Dermis microvascular lymphatic vessel endothelial cell (primary cell): ENCODE measurements around the gene DIDO1. TPM values are rescaled to one million over a fixed set of nuclear protein-coding genes. Genes with fewer than 3 reads are reported as not detected.

ENCODE experiments used
- DNase-seq, 2 donors: peaks; one replicate each; pipeline versions ENCODE4 v3.0.0 to v3.0.0-alpha.2; 2010; ENCODE audit warnings: low read depth in 2 of 2
- total RNA-seq: library from RNA; depleted of rRNA; stranded (reverse); fragments of >200 nt; gene quantifications from 2 replicates; pipeline ENCODE4 v1.2.1, GENCODE V29; 2014

DIDO1 gene
- total RNA-seq, 1 donor from 2014 or later, result 20.4 TPM

DNA sequence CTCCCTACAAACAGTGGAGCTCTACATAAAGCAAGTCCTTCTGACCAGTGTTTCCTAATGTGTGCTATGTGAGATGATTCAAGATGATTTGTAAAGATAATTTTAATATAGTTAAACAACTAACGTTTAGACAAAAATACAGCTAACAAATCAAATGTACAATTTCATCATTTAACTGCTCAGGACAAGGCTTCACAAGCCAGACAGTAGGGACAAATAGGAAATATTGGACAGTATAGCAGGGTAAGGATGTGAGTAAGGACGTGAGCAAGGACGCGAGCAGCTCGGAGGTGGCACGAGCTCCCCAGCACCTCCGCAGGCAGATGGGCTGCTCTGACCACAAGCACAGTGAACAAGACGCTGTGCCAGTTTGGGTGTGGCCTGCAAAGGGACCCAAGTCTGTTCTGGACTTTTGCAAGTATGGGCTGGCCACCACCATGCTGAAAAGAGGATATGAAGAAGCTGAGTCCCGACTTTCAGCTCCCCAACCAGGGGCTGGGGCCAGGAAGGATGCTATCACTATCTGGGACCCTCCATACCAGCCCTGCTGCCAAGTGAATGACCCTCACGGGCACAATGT, 14.5 kb downstream of the DIDO1 start:
- DNase-seq, result no peak

DNA sequence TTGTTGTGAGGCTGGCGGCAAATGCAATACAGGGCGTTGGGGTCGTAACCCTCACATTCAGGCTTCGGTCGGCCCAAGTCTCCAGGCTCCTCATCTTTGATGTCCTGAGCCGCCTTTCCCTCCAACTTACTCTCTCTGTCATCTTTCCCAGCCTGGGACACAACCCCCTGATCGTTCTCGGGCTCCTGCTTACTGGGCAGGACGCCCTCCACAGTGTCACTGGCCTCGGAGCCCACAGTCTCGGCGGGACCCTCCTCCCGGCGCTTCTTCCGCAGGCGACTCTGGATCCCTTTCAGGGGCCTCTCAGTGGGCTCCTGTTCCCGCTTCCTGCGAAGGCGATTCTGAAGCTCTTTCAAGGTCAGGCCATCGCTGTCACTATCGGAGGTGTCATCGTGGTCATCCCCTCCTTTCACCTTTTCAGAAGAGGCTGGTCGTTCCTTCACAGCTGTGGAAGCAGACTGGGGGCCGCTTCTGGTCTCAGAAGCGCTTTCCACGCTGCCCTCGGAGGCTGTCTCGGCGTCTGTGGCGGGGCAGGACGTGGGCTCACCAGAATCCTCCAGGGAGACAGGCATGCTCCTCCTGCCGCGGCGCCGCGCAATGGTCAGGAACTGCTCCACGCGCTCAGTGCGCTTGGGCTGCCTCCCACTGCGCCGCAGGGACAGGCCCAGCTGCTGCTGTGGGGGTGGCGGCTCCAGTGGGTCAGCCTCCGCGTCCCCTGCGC, 15.4 kb downstream of the DIDO1 start:
- no peak for DNase-seq

DNA sequence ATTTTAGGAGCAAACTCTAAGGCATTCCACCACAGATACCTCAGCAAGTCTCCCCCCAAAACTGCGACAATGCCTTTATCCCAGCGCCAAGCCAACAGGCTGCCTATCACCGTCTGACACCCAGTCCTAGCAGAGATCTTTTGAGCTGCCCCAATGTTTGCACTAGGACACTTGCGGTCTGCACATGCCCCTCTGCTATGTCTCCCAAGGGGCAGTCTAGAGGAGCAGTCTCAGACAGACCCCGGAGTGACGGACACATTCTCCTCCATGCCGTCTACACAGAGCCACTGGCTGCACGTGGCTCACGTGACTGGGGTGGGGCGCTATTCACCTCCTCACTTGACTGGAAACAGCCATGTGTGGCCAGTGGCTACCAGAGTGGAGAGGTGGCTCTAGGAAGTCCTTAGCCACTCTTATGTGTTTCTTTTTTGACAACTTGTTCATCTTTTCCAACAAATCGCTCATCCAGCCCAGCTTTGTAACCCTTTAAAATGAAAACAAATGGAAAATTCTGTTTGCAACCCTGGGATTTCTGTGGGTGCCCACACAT, 16.0 kb downstream of the DIDO1 start:
- no peak for DNase-seq

DNA sequence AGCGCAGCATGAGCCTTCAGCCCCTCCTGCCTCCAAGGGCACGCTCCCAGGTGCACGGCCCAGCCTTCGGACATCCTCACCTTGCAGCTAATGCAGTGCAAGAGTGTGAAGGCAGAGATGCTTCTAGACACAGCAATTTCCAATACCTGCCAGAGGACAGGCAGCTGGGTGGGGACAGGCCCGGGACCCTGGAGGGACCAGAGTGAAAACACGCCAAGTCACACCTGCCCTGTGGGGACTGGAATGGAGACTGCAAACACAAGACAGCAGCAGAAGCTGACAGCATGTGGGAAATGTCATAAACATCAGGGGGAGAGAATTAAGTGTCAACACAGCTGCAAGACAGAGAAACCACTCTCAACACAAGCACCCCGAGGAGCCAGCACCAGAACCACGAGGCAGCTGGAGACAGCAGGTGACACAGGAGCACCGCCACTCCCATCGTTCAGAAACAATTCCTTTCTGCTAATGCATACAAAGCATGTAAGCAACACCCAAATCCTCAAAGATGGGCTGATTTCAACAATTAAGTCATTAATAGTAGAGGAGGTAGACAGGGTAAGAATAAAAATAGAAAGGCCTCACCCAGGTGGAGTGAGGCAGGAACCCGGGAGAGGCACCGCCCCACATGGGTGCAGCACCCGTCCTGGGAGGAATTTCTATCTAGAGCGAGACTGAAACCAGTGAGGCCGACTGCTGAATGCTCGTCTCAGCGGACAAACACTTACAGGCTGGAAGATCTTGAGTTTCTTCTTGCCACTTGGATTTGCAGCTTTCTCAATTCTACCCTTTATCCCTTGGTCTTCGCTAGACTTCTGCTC, 17.1 kb downstream of the DIDO1 start:
- DNase-seq, result no peak

DNA sequence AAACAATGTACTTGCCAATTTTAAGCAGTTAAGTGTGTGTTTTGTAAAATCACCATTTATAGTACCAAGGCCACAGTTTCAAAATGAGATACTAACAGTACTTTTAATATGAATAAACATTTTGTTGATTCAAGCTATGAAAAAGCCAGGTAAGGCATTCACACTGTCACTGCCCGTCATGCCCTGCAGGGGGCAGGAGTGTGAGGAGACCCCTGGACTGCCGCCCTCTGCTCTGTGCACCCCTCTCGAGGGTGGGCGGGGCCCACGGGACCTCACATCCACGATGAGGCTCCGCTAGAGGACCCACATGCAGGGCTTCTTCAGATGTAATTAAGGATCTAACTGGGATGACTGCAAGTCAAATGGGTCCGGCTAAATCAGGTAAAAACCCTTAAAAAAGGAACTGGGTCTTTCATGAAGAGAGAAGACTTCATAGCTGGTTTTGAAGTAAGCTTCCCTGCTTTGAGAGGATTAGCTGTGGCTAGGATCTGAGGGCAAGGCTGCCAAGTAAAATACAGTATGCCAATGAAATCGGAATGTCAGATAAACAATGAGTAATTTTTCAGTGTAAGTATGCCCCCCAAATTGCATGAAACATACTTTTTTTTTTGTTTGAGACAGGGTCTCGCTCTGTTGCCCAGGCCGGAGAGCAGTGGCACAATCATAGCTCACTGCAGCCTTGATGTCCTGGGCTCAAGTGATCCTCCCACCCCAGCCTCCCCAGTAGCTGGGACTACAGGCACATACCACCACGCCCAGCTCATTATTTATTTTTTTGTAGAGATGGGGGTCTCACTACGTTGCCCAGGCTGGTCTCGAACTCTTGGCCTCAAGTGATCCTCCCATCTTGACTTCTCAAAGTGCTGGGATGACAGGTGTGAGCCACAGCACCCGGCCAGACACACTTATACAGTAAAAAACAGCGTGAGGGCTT, 18.7 kb downstream of the DIDO1 start:
- DNase-seq, result peak in 1 of 2 donors; percentile 28

DNA sequence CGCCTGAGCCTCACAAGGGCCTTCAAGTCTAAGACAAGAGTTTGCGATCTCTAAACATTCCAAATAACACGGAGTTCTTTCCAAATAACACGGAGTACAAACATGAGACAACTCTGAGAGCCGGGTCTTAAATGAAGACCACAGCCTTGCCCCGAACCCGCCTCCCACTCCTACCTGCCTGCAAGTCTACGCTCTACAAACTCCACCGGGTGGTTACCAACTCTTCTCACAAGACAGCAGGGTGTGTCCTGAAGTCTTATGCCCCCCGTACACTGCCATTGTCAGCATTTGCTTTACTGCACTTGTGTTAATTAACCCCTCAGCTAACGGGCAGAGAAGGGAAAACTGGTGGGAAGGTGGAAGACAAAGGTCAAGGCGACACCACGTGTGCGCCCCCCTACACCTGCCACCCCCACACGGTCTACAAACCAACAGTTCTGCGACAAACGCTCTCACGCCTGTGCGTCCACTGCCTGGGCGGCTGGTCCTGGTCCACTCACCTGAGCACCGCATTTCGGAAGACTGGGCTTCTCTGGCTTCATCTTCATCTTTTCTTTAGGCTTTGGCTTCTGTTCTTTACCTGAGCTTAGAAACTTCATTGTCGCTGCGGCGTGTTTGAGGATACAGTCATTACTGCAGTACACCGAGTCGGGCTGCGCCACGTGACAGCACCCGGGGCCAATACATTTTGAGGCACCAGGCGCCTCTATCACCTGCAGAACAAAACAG, 19.5 kb downstream of the DIDO1 start:
- DNase-seq, result no peak

DNA sequence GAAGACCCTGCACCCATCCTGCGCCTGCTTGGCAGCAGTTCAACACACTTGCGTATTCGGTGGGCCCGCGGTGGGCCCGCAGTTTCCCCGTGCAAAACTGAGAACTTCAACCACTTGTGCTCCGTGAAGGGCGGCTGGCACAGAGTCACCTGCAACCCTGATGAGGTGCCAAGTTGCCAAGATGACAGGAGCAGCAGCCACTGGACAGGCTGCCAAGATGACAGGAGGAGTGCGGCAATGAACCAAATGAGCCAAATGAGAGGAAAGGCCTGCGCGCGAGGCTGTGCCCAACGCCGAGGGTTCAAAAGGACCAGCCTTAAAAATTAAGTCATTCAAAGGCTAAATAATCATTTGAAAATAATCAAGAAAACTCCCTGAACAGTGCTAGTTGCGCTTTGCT, 20.1 kb downstream of the DIDO1 start:
- DNase-seq, result no peak

DNA sequence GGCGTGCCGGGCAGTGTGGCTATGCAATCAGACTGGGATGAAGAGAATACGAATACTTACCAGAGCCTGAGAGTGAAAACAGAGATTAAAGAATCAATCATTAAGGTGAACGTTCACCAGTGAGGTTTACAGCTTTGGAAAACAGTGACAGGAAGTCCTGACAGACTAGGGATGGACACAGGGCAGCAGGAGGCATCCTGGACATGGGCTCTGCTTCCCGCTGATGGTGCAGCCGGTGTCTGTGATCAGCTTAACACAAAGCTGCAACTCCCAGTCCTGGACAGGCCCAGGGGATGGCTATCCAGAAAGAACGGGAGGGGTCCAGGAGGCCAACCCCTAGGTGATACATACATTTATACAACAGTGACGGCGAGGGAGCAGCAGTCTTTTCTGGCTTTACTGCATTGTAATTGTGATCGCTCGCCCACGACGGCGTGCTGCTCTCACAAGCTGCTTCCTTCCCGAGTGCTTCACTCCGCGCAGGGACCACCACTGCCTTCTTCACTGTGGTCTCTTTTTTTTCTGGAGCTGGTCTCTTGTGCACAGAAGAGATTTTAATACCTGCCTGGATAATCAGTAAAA, 20.7 kb downstream of the DIDO1 start:
- peak in 1 of 2 donors; percentile 28 for DNase-seq

DNA sequence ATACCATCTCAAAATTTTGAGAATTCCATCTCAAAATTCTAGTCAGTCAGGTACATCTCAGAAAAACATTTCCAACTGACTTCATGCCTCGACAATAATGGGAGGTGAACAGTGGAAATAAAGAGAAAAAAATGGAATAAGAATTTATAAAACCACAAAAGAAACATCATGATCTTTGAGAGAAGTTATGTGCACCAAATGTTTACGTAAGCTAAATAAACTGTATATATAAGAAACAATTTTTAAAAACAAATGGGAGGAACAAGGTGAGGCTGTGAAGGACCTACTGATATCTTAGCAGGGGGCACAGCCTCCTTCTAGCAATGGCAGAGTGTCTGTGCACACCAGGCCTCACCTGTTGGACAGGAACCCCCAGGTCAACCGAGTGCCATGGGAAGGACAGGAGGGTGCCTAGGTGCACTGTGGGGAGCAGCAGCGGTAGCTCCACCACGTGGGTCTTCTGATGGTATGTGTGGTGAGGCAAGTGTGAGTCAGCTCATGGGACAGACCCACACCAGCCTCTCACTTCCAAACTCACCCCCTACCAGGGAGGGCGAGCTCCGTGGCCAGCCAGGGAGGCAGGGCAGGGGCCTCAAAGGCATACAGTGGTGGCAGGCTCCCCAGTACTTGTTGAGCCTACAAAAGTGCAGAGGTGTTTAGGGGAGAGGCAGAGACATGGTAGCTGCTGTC, 23.2 kb downstream of the DIDO1 start:
- no peak for DNase-seq

DNA sequence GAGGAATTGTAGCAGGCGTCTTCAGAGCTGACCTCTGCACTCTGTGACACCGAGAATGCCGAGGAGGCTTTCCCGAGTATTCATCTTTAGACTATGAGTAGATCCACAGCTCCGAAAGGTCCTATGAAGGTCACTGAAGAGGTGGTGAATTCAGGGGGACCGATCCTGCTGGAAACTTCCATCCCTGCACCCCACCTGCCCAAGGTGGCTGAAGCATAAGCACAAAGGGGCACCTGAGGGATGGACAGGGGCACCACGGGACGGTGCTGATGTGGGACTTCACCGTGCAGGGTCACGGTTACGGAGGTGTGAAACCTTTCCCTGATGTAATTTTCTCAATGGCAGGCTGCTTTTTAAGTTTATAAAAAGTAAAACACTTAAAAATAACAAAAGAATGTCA, 24.4 kb downstream of the DIDO1 start:
- DNase-seq, result no peak

DNA sequence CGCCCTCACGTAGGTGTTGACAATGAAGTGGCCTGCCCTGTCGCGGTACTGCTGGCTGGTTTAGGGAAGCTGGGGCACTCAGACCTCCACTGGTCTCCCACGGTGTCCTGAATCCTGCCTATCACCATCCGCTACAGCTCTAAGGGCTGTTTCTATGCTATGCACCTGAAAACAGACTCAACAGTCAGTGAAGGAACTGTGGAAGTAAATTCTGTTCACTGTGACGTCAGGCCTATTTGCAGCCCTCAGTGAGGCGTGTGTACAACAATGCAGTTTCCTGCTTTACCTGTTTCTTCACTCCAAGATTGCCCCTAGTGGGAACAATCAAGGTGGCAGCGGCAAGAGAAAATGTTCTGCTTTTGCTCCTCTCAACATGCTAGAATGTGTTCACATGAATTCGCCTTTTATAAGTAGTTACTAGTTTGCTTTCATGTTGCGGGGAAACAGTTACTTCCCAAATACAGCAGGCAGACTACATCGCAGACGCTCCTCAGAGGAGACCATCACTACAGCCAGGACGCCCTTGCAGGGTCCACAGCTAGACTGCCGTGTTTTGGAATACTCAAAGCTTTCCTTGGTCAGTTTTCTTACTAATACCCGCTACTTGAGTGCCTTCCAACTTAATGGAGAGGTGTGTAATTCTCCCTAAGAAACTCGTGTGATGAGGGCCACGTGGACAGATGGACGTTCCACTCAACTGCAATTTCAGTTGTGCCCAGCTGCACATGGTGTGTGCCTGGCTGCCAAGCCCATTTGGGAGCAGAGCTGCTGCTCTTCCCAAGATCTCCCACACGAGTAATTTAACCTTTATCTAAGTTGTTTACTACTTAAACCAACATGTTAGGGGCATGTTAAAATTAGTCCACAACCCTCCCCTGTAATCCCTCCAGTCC, 25.4 kb downstream of the DIDO1 start:
- peak in 1 of 2 donors; percentile 29 for DNase-seq

DNA sequence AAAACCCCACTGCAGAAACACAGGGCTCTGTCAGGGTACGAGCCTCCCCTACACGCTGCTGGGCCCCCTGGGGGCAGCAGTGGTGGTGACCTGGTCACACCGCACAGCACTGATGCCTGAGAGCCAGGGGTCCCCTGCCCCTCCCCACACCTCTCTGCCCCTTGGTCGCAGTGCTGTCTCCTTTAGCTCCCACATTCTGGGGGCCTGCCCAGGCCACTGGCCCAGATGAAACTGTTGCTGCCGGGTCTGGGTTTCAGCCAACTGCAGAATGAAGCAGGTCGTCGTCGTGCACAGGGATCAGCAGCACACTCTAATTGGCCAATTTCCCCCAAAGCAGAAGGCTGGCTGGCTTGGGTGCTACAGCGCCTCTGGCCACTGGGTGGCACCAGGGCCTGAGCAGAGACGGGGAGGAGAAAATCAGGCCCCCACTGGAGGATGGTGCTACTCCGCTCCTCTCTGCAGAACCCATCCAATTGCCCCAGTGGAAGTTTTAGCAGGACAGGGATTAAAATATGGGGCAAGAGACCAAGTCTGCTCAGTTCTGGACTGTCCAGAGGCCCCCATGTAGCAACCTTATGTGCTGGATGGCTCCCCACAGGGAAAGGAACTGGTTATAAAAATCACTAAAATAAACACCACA, 26.1 kb downstream of the DIDO1 start:
- DNase-seq, result peak; percentile 59 to 74

DNA sequence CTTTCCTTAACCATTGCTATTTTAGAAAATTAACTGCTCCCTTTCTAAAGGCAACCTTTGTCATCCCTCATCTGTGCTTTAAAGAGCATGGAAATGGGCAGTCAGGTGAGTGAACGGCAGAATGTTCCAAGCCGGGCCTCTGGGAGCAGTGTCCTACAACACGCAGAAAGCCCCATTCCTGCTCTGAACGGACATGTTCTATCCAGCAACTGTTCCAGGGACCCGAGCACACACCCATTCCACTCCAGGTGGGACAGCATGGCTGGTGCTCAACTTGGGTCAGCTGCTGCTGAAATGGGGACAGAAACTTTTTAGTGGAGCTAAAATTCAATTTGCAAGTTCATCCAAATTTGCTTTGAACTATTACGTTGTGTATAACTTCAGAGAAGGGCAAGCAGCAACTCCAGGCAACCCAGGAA, 26.7 kb downstream of the DIDO1 start:
- DNase-seq, result no peak

DNA sequence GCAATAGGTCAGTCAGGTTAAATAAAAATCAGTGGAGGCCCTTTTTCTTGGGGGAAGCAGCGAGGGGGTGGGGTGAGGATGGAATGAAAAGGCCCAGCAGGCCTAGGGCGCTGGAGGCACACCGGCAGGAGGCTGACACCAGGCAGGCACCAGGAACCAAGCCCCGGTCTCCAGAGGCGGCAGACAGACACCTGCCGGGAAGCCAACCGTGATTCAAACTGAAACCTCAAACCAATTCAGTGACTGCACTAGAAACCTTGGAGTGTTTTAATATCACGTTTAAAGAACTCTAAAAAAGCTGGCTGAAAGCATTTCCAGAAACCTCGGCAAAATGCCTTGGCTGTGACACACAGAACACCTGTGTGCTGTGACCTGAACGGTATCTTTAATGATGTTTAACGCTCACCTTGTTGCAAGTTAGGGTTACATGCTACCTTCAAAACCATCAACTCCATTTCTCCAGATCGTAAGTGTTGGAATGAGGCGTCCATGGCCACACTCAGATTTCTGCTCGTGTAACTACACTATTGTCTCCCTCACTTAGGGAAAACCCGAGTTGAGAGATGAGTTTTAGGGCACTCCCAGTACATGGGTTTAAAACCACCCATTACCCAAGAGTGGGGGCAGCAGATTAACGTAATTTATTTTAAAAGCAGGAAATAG, 27.2 kb downstream of the DIDO1 start:
- DNase-seq, result no peak

DNA sequence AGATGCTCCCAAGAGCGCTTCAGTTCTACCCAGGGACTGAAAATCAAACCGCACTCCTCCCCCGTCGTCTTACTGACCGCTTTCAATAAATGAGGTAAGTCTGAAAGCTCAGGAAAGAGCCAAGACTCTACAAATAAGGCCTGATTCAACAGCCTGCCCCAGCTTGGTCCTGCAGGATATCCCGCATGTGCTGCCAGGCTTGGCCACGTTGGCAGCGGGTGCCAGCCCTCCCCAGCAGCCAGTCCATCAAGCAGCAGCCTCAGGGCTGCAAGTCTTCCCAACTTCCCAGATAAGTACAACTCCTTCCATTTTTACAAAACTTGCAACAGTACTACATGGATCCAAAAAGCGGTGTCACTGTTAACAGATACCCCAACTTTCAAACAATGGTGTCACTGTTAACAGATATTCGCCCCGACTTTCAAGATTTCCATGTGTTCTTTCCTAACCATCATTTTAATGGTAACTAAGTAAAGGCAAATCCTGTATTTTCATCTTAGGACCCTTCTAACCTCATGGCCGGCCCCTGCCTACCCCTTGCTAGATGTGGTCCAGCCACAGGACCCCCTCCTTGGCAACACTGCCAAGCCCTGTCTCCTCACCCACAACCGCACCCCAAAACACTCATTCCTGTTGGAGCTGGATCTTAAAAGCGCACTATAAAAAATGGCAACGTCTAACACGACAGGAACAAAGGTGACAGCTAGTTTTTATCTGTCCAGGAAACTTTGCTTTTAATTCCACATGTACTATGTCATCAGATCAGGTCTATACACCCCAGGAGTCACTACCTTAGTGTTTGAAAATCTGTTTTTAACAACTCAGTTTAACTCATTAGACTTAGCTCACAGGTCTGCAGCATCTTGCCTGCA, 28.0 kb downstream of the DIDO1 start:
- no peak for DNase-seq

DNA sequence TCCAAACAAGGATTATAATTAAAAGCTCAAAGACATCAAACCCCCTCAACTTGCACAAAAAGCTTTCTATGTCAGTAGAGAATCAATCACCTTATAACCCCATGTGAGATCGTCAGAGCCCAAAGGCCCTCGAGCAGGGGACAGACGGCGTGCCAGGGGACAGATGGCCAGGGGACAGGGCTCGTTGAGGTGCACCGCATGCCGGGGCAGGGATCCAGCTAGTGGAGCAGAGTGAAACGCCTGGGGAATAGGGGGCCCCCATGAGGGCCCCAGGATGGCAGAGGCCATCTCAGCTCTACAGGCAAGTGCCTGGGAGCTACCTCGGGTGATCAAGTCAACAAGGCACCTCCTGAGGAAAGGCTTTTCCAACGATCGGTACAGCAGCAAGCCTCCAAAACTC, 28.6 kb downstream of the DIDO1 start:
- no peak for DNase-seq
